DMS79 treated with DMSO at 0.1 percent for 48 hours (cell line): ENCODE measurements around the gene ALG14.
A peak's percentile ranks its signal among the peaks of the same experiment; 100 is the strongest.

Experiments
- DNase-seq: peaks from one replicate; lab custom pipeline; 2025; lab: John Stamatoyannopoulos, UW

The ALG14 gene

DNA sequence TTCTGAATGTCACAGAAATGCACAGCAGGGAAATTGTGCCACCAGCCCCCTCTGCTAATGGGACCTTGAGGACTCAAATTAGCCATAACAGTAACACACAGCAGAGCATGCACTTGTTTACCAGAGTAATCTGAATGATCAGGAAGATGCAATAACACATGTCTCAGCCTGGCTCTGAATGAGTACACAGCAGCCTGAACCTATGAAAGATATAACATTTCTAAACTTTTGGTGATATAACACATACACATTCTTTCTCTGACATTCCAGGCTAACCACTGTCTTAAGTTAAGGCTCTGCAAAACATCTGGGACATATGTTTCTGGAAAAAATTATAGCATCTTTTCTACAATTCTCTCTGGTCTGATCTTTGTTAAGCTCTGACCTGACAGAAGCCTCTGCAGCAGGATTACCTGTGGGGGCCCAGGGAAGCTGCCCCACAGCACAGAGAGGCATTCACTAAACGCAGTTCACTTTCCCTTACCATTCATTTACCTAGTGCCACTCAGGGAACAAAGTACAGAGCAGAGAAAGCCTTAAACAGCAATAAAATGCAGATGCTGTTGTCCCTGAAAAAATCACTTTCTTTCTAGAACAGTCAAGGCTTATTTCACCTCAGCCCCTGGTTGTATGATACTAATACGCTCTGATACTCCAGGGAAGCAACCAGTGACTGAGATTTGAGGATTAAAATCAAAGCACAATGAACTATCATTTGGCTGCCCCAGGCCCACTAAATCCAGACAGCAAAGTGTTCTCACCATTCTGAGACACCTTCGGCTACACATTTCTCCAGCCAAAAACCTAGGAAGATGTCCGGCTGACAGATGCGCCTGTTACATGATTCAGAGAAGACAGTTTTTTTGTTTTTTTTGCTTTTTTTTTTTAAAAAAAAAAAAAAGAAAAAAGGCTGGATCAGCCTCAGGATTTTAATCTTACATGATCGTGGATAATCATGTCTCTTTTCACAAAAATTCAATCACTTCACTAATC is 91.9 kb downstream of the ALG14 start:
- no peak for DNase-seq

GRCh38 chr1:94979656-94980581 is 92.8 kb downstream of the ALG14 start:
- no peak for DNase-seq

DNA sequence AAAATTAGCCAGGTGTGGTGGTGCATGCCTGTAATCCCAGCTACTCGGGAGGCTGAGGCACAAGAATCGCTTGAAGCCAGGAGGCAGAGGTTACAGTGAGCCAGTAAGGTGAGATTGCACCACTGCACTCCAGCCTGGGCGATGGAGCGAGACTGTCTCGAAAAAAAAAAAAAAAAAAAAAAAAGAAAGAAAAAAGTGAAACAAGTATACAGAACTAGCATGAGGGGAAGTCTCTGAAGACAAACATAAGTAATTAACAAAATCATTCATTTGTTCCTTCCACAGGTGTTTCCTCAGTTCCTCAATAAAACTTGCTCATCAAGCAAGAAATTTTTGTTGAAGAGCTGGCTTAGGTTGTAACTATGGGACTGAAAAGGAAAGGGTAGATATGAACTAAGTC is 93.6 kb downstream of the ALG14 start:
- no peak for DNase-seq

GRCh38 chr1:94978401-94978800 is 94.3 kb downstream of the ALG14 start:
- no peak for DNase-seq

- DNase-seq = no peak
These were observed 95.7 kb downstream of the ALG14 start for GRCh38 chr1:94976971-94977548.

GRCh38 chr1:94974824-94975223 is 97.9 kb downstream of the ALG14 start:
- no peak for DNase-seq

DNA sequence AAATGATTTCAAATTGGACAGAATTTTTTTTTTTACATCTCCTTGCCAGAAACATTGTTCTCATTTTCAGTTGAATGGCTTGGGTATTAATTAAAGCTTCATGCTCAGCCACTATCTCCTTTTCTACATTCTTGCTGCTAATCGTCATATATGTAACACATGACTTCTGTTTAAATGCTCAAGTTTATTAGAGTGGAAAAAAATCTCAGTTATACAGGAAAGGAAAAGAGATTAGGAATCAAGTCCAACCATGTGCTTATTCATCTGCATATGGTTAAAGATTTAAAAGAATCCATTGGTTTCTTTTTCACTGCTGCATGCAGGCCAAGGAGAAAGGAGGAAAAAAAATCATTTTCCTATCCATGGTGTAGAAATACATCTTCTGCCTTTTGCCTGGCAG is 98.5 kb downstream of the ALG14 start:
- DNase-seq = no peak

- no peak for DNase-seq
These were observed 99.3 kb downstream of the ALG14 start for GRCh38 chr1:94973309-94973922.

DNA sequence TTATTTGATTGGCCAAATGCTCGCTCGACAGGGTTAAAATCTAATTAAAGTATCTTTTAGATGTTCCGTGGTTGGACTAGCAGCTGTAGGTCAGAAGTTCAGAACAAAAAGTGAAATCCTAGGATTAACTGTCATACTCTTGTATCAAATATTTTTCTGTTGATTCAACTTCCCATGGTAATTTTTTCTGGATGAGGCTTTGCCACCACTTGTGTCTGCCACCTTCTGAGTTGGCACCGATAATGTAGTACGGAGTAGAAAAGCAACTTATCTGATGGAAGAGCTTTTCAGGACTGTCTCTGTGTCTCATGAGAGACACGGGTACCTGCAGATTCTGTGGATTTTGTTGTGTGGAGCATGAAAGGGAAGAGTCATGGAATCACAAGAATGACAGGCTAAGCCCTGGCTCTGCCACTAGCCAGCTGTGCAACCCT is 101.2 kb downstream of the ALG14 start:
- no peak for DNase-seq

DNA sequence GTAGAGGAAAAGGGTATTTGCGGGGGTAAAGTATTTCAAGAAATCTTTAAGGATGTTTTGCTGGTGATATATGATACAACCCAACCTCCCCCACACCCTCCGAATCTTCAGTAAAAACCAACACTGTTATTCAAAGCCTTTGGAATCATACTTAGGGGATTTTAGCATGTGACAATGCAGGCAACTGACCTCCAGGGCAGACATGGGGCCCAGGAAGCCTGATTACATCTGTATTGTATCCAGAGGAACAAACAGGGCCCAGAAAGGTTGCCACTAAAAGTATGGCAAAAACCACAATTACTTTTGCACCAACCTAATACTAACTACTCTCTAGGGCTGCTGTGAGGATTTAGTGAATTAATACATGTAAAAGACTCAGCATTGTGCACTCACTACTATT is 102.0 kb downstream of the ALG14 start:
- no peak for DNase-seq

DNA sequence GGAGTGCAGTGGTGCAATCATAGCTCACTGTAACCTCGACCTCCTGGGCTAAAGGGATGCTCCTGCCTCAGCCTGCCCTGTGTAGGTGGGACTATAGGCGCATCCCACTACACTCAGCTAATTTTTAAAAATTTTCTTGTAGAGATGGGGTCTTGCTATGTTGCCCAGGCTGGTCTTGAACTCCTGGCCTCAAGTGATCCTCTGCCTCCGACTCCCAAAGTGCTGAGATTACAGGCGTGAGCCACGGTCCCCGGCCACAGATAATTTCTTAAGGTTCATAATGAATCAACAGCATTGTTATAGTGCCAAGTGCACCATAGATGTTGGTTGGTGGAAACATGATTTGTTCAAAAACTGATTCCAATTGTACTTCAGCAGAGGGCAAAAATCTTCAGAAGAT is 103.6 kb downstream of the ALG14 start:
- no peak for DNase-seq

DNA sequence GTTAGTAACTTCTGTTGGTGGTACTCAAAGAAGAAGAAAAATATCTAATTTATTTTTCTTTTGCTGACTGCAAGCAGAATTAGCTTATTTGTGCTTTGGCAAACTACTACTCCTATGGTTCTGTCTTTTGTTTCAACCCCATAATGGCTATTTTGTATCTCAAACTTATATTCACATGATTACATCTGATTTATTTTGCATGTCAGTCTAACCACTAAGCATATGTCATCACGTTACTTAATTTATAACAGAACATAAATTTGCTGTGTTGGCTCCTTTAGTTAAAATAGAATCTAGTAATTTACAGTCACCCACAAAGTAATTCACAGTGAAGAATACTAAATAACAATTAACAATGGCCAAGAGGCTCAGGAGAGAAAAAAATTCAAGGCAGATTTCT is 106.7 kb downstream of the ALG14 start:
- DNase-seq = no peak

DNA sequence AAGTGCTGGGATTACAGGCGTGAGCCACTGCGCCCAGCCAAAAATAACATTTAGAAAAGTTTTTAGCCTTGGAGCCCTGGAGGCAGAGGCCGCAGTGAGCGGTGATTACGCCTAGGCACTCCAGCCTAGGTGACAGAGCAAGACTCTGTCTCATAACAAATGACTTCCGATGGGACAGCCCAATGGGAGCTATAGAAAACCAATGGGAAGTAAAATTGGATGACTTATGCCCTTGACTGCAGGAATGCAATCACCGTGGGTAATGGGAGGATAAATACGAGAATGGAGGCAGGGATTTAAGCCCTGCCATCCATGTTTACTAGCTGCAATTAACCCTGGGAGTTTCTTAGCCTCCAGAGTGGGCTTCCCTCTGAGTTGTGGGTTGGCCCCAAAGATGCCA is 108.9 kb downstream of the ALG14 start:
- no peak for DNase-seq

- peak; percentile 80 for DNase-seq
These were observed 110.1 kb downstream of the ALG14 start for GRCh38 chr1:94962409-94963265.

GRCh38 chr1:94961988-94962387 is 110.8 kb downstream of the ALG14 start:
- no peak for DNase-seq

- no peak for DNase-seq
These were observed 111.2 kb downstream of the ALG14 start for GRCh38 chr1:94961582-94961981.

DNA sequence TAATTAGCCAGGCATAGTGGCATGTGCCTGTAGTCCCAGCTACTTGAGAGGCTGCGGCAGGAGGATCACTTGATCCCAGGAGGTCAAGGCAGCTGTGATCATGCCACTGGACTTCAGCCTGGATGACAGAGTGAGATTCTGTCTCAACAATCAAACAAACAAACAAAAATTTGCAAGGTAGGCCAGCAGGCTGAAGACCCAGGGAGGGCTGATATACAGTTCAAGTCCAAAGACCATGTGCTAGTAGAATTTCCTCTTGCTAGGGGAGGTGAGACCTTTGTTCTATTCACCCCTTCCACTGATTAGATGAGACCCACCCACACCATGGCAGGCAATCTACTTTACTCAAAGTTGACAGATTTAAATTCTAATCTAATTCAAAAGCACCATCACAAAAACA is 114.7 kb downstream of the ALG14 start:
- no peak for DNase-seq

- no peak for DNase-seq
These were observed 116.8 kb downstream of the ALG14 start for GRCh38 chr1:94955767-94956632.

DNA sequence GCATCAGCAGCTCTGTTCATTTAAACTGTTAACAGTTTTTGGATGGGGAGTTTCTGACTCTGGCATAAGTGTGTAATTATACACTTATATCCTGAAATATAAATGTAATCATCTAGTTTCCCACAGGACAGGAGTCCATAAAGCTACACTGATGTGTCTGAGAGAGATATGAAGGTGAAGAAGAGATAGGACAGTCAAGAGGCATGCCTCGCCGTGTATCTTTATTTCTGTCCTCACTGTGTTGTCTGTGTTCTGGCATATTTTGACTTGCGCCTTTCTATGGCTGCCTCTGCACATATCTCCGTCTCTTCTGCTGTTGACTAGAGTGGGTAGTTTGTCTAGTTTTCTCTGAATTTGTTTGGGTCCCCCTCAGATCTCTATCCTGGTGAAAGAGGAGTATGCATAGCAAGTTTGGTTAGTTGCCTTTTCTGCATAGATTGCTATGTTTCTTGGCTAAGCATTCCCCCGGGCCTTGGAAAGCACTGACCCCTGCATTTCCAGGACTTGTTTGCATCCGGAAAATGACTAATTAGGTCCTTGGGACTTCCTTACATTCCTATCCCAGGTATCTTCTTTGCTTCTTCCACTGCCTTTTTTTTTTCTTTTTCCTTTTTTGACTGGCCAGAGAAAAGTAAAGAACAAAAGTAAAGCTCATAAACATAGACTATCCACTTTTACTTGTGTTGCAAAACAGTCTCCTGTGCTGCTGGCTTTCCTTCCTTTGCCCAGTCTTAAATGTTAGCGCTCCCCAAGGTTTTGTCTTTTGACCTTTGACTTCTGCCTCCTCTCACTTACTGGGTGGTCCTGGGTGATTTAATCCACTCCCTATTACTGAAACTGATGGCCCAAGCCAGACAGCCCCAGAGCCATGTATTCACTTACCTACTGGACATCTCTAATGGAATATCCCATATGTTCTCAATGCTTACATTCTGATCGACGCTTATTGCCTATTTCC is 118.2 kb downstream of the ALG14 start:
- no peak for DNase-seq
